GM19239 (cell line): ENCODE results near the gene CDK19.

Experiments used
- DNase-seq: peaks from one replicate; pipeline ENCODE4 v3.0.0; 2011; ENCODE audit warnings: low spot score; ENCODE audit not compliant: insufficient read length
- FAIRE-seq: peaks from 2 replicates; lab custom pipeline; 2011; peaks lifted over from hg19 to GRCh38; lab: Jason Lieb, UNC

Gene CDK19

DNA sequence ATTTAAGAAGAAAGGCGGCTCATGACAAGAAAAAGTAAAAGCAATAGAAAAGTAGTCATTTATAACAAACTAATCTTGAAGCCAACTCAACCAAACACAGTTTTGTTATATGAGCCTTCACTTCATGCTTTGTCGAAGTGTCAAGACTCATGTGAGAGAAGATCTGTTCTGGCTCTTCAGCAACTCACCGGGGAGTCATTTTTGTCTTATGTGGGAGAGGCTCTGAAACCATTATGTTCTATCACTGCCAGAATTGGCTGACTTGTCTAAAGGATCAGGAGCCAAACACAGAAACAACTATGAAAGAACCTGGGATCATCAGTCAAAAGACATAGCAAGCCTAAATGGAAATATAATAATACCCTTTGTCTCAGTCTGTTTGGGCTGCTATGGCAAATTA, 105.2 kb downstream of the CDK19 start:
- DNase-seq (no peak), FAIRE-seq (no peak)

DNA sequence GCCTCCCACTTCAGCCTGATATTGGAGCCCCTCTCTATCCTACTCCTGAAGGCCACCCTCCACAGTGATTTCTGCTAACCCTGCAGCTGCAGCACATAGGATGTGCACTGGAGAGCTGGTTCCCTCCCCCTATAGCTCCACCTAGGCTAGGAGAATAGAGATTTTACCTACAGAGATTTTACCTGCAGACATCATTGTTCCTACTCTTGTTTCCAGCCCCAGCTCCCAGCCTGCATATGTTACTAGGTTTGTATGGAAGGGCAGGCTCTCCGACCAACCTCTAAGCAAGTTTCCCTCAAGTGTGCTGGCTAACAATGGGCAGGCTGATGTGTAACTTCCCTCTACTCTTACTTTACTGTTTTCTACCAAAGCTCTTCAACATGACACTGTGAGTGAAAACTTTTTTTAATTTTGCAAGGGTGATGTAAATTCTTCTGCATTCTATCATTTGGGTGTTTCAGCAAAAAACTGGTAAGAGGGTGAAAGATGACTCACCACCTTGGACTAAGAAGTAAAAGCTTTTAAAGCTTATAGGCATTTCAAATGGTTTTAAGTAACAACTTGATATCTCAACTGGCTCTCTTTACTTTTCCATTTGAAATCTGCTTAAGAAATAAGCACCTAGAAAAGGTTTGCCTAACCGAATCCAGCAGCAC, 106.8 kb downstream of the CDK19 start:
- DNase-seq (no peak), FAIRE-seq (no peak)

DNA sequence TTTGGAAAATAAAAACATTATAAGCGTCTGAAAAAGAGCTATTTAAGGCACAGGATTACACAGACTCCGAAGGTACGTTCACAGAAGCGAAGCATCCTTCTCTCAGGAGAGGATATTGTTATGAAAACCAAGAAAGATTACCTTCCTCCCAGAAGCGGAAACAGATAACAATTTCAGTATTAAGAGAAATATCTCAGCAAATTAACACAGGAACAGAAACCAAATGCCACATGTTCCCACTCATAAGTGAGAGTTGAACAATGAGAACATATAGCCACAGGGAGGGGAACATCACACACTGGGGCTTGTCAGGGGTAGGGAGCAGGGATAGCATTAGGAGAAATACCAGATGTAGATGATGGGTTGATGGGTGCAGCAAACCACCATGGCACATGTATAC, 109.7 kb downstream of the CDK19 start:
- no peak for FAIRE-seq
- no peak for DNase-seq

- no peak for DNase-seq
Measured at GRCh38 chr6:110703906-110704594, 111.2 kb downstream of the CDK19 start.

DNA sequence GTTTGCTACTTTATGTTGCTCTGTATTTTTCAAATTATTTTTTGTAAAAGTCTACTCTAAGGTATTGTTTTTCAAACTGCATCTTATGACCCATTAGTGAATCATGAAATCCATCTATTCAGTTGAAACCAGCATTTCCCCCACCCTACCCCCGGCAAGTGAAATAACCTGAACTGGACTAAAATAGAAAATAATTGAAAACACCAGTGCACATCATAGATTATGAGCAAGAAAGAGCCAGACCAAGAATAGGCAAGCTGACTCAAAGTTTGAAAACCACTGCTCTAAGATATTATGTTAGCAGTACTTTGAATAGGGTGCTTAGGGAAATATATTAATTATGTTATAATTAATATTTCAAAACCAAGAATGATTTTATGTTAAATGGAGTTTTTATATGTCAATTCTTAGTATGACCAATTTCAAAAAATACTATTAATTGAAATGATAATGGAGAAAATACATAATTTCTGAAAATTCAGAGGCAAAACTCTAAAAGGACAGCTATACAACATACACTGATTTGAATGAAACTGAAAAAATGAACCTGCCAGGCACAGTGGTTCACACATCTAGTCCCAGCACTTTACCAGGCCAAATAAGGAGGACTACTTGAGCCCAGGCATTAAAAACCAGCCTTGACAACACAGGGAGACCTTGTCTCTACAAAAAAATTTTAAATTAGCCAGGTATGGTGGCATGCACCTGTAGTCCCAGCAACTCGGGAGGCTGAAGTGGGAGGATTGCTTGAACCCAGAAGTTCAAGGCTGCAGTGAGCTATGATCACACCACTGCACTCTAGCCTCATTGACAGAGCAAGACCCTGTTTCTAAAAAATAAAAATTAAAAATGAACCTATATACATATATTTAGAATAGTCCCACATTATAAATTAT, 112.0 kb downstream of the CDK19 start:
- no peak for FAIRE-seq
- DNase-seq = no peak

More at GRCh38 chr6:110703906-110704594, 111.2 kb downstream of the CDK19 start:
- FAIRE-seq = no peak

DNA sequence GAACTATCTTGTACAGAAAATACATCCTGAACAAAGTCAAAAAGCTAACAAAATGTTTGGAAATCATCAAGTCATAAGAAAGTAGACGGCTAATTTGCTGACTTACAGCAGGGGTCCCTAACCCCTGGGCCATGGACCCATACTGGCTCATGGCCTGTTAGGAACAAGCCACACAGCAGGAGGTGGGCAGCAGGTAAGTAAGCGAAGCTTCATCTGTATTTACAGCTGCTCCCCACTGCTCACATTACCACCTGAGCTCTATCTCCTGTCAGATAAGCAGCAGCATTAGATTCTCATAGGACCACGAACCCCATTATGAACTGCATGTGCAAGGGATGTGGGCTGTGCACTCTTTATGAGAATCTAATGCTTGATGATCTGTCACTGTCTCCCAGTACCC, 115.5 kb downstream of the CDK19 start:
- DNase-seq (no peak), FAIRE-seq (peak; percentile 8)

DNA sequence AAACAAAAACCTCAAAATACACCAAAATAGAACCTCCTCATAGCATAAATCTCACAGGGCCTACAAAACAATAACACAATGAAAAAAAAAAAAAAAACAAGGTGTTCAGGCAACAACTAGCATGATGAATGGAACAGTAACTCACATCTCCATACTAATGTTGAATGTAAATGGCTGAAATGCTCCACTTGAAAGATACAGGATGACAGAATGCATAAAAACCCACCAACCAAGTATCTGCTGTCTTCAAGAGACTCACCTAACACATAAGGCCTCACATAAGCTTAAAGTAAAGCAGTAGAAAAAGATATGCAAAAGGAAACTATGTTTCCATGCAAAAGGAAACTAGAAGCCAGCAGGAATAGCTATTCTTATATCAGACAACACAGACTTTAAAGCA, 121.3 kb downstream of the CDK19 start:
- FAIRE-seq = no peak
- no peak for DNase-seq

- DNase-seq (no peak), FAIRE-seq (no peak)
Measured at GRCh38 chr6:110693296-110693695, 122.0 kb downstream of the CDK19 start.

DNA sequence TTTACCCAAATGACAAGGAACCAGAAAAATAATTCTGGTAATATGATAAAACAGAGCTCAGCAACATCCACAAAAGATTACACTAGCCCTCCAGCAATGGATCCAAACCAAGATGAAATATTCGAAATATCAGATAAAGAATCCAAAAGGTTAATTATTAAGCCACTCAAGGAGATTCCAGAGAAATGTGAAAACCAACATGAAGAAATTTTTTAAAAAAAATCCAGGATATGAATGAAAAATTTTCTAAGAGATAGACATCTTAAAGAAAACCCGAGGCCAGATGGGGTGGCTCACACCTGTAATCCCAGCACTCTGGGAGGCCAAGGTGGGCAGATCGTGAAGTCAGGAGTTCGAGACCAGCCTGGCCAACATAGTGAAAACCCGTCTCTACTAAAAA, 124.4 kb downstream of the CDK19 start:
- no peak for FAIRE-seq

DNA sequence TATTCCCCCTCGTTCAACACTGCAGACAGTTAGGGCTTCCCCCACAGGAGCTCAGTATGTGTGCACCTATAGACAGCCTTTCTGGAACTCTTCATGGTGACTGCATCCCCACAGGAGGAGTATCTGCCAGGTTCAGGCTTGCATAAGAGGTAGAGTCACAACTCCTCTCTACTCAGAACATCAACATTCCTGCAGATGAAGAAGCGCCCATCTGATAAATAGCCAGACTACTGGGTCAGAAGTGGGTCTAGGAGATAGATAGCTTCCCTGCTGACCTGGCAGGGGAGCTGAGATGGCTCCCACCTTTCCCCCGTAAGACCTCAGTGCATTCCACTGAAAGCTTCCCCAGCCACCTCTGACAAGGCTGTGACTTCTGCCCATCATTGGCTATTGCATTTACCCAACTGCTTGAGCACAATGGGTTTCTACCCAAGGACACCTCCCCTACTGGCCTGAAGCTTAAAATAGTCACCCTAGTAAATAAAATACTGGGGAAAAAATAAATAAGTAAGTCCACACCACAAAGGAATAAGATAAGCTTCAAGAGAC, 125.1 kb downstream of the CDK19 start:
- FAIRE-seq (no peak), DNase-seq (no peak)

More for the DNA sequence above, 124.4 kb downstream of the CDK19 start:
- no peak for DNase-seq

DNA sequence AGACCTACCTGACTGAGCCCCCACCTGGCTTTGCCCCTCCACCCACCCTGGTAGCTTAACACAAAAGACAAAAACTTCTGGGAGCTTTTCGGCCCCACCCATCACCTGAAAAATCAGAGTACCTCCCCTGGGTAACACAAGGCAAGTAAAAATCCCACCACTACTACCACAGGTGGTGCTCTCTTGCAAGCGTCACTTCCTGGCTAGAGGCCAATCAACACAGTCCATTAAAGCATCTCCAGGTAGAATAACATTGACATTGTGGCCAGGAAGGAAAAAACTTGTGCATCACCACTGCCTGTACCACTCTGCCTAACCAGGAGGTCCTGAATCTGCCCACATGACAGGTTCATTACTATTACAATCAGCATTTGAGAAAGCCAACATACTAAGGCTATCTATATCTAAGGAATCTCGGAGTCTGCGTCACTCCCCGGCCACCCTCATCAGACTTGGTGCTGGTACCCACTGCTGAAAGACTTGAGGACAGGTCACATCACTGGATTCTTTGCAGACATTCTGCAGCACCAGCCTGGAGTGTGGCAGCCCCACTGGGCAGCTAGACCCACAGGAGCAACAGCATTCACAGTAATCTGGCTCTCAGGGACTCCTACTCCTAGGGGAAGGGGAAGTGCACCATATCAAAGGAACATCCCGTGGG, 125.9 kb downstream of the CDK19 start:
- no peak for FAIRE-seq
- no peak for DNase-seq

DNA sequence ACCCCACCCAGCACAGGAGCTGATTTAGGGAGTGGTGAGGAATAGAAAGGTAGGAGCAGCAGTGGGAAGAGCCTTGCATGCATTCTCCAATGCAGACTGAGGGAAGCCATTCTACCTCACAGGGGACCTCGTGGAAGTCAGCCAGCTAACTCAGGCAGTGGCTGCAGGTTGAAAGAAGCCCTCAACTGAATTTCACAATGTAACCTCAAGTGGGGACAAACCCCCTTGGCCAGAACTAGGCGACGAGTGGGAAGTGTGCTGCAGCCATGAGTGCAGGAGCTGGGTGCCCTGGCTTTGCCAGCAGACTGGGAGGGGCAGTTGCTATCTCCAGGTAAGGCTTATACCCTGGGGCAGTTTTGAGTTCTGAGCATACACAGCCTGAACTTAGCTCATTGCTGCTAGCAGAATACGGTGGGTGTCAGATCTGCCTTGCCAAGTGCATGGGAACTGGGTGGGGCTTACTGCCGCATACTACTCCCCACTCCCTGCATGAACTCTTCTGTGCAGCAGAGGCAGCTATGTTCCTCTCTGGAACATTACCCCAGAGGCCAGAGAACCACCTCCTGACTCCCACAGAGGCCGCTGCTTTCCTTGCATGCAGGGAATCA, 126.5 kb downstream of the CDK19 start:
- FAIRE-seq = no peak

GRCh38 chr6:110687326-110687725, 127.9 kb downstream of the CDK19 start:
- FAIRE-seq (peak; percentile 44), DNase-seq (no peak)

More for the DNA sequence above, 126.5 kb downstream of the CDK19 start:
- DNase-seq = no peak

GRCh38 chr6:110683241-110683640, 132.0 kb downstream of the CDK19 start:
- no peak for DNase-seq
- FAIRE-seq = no peak

GRCh38 chr6:110682460-110682853, 132.8 kb downstream of the CDK19 start:
- FAIRE-seq (peak; percentile 98), DNase-seq (peak; percentile 45)

DNA sequence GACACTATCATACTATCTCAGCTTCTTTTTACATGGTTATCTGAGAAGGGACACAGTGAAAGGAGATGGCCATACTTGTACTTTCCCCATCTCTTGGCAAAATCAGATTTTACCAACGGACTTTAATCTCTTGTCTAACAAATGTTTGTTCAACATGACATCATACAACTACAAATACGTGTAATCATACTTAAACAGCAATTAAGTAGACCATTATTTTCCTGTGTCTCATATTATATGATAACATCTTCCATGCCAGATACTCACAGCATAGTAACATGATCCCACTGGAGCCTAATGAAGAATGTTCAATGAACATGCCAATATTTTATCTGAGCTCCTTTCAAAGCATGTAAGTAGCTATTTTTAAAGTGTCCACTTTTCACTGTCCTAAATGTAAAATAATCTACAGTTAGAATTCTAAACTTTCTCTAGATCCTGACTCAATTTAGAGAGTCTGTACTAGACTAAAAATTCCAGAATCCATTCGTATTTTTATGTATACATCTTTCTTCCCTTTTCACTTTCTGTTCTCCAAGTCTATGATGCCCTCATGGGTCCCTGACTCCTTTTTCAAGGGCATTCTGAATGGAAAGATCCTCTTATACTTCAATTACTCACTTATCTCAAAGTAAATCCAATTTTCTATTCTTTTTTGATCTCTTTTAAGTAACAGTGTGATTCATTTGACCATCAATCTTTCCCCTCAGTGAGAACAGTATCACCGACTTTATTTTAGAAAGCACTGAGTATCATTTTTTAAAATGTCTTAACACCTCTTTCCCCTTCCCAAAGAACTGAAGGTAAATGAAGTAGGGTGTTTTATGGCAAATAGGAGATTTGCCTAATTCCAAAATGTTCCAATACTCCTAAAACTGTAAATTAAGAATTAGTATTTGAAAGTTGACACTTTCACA, 133.5 kb downstream of the CDK19 start:
- no peak for DNase-seq
- FAIRE-seq = no peak

DNA sequence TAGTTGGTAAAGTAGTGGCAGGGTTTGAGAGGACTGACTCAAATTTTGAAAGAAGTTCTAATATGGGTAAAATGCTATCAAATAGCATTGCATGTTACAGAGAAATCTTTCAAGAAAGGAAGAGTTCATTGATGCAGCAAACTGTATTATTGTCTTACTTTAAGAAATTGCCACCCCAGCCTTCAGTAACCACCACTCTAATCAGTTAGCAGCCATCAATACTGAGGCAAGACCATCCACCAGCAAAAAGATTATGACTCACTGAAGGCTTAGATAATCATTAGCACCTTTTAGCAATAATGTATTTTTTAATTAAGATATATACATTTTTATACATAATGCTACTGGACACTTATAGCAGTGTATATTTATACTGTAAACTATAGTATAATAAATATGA, 138.9 kb downstream of the CDK19 start:
- FAIRE-seq (no peak), DNase-seq (no peak)

- FAIRE-seq = no peak
- DNase-seq = no peak
Measured at GRCh38 chr6:110674096-110674495, 141.2 kb downstream of the CDK19 start.

DNA sequence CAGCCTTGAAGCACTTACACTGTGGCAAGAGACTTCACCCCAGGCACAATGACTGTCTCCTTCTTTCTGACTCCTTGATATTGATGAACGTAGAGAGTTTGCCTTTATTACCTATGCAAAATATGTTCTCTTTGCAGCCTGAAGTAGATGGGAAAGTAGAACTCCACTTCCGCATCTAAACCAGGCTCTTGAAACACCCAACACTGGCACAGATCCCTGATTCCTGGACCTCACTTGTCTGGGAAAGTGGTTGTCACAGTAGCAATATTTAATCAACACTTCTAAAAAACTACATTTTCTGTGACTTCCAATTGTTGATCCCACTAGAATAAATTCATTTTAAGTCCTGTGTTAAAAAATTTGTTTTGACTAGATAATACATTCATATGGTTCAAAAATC, 143.1 kb downstream of the CDK19 start:
- no peak for FAIRE-seq
- DNase-seq = no peak
